Keratinocyte (primary cell): Measurements from ENCODE around the gene LTC4S. TPM values are rescaled to one million over a fixed set of nuclear protein-coding genes. Genes with fewer than 3 reads are reported as not detected.

Source experiments
- DNase-seq: peaks from one replicate; pipeline ENCODE4 v3.0.0-alpha.2; 2011; ENCODE audit warnings: low read depth, missing footprints, low spot score
- FAIRE-seq: peaks from 2 replicates; lab custom pipeline; 2011; peaks lifted over from hg19 to GRCh38; lab: Jason Lieb, UNC
- H2AFZ ChIP-seq: 2 replicates; pipeline ENCODE4 v1.6.0; 2012; ENCODE audit warnings: low read length, control low read depth, inconsistent platforms; ENCODE audit not compliant: control insufficient read depth
- H3K27ac ChIP-seq: 2 replicates; pipeline ENCODE4 v1.5.1; 2011; ENCODE audit warnings: low read length; ENCODE audit not compliant: control insufficient read depth, insufficient read depth
- H3K27me3 ChIP-seq: 3 replicates; pipeline ENCODE4 v1.6.0; 2011; ENCODE audit warnings: low read length; ENCODE audit not compliant: control insufficient read depth, insufficient read depth; ENCODE audit errors: extremely low read depth
- H3K36me3 ChIP-seq, 2 experiments: 2 replicates in 1 of 2; 3 replicates in 1 of 2; pipeline ENCODE4 v1.5.1; 2011; ENCODE audit warnings: low read length in 2 of 2, mild to moderate bottlenecking in 1 of 2; ENCODE audit not compliant: control insufficient read depth in 2 of 2, insufficient read depth in 2 of 2; ENCODE audit errors: extremely low read depth in 1 of 2
- H3K4me1 ChIP-seq: 3 replicates; pipeline ENCODE4 v1.5.1; 2011; ENCODE audit warnings: low read length; ENCODE audit not compliant: control insufficient read depth, insufficient read depth; ENCODE audit errors: extremely low read depth
- H3K4me2 ChIP-seq: 3 replicates; pipeline ENCODE4 v1.6.0; 2011; ENCODE audit warnings: low read depth, low read length; ENCODE audit not compliant: control insufficient read depth, insufficient read depth; ENCODE audit errors: extremely low read depth
- H3K4me3 ChIP-seq, 3 experiments: fragments of 200-600 bp in 1 of 3; sonication (generic) in 1 of 3; 2 replicates in 2 of 3; 3 replicates in 1 of 3; pipeline ENCODE4 v1.5.1; 2011 to 2016; ENCODE audit warnings: low read length in 3 of 3, mild to moderate bottlenecking in 3 of 3, control low read depth in 2 of 3, inconsistent platforms in 1 of 3, low read depth in 1 of 3, mixed read lengths in 1 of 3, mixed run types in 1 of 3, moderate library complexity in 1 of 3; ENCODE audit not compliant: control insufficient read depth in 2 of 3, insufficient read depth in 2 of 3; ENCODE audit errors: extremely low read depth in 1 of 3
- H3K79me2 ChIP-seq: 2 replicates; pipeline ENCODE4 v1.6.0; 2012; ENCODE audit warnings: low read length; ENCODE audit not compliant: control insufficient read depth, insufficient read depth
- H3K9ac ChIP-seq: 3 replicates; pipeline ENCODE4 v1.6.0; 2011; ENCODE audit warnings: low read length; ENCODE audit not compliant: control insufficient read depth, insufficient read depth; ENCODE audit errors: extremely low read depth
- H3K9me1 ChIP-seq: 3 replicates; pipeline ENCODE4 v1.6.0; 2011; ENCODE audit warnings: low read length; ENCODE audit not compliant: control insufficient read depth, insufficient read depth; ENCODE audit errors: extremely low read depth
- H3K9me3 ChIP-seq: 2 replicates; pipeline ENCODE4 v1.5.1; 2012; ENCODE audit warnings: low read depth, low read length; ENCODE audit not compliant: control insufficient read depth
- H4K20me1 ChIP-seq: 3 replicates; pipeline ENCODE4 v1.6.0; 2011; ENCODE audit warnings: low read length; ENCODE audit not compliant: control insufficient read depth, insufficient read depth; ENCODE audit errors: extremely low read depth
- CTCF ChIP-seq, 3 experiments: IDR thresholded peaks in 1 of 3; conservative IDR thresholded peaks in 1 of 3; optimal IDR thresholded peaks in 1 of 3; 2 replicates in 2 of 3; 3 replicates in 1 of 3; pipeline versions ENCODE3 to v1.5.1; 2011; ENCODE audit warnings: low read length in 3 of 3, mild to moderate bottlenecking in 3 of 3, moderate library complexity in 2 of 3, control low read depth in 1 of 3, inconsistent platforms in 1 of 3; ENCODE audit not compliant: insufficient read depth in 2 of 3; ENCODE audit errors: extremely low read depth in 1 of 3
- EZH2 ChIP-seq: IDR thresholded peaks from one replicate; pipeline ENCODE4 v1.6.1; 2012; ENCODE audit warnings: inconsistent platforms, mild to moderate bottlenecking, low read length, moderate library complexity
- dilution Hi-C: fragments of 300-500 bp; cut with MboI; formaldehyde crosslinking; loops from one replicate; pipeline ENCODE4 v1.7.0; 2020; ENCODE audit warnings: low sequenced_read_pairs; ENCODE audit not compliant: extremely low pct_ligation_motif_present
- polyA plus RNA-seq, 5 experiments: library from polyadenylated mRNA; depleted of rRNA in 3 of 5; stranded (reverse) in 3 of 5; stranded (forward) in 1 of 5; unstranded in 1 of 5; fragments of >200 nt; gene quantifications; 1 replicate in 1 of 5; 2 replicates in 3 of 5; 3 replicates in 1 of 5; pipeline versions ENCODE4 v1.2.1 to v1.2.3, GENCODE V29; 2011 to 2012; ENCODE audit warnings: missing spikeins in 2 of 5, low read depth in 1 of 5, low replicate concordance in 1 of 5

The LTC4S gene
- polyA plus RNA-seq, 1 donor (not counting 4 experiments of a cell fraction or from before 2014, with no cell fraction given): not detected

- no peaks in the 10 kb centered on the region for H3K4me1 ChIP-seq
- H3K9me1 ChIP-seq: no peaks in the 10 kb centered on the region
- no peak overlapping the region for H3K4me3 ChIP-seq
- H3K27me3 ChIP-seq: no peaks in the 10 kb centered on the region
- no peak overlapping the region for H2AFZ ChIP-seq
- H3K9ac ChIP-seq: no peak overlapping the region
- peaks cover 2% of the 10 kb centered on the region for H4K20me1 ChIP-seq
- TF ChIP-seq CTCF (optimal IDR thresholded peaks at IDR 0.05 in 1 of 3, IDR thresholded peaks at IDR 0.05 in 1 of 3, conservative IDR thresholded peaks at IDR 0.05 in 1 of 3; ENCODE audit: extremely low read depth in 1 of 3, insufficient read depth in 2 of 3, low read length in 3 of 3) (no peak), EZH2 (no peak)
- FAIRE-seq (no peak), DNase-seq (no peak)
- H3K36me3 ChIP-seq: peaks cover 20 to 34% of the 10 kb centered on the region in 2 experiments
- no peak overlapping the region for H3K4me2 ChIP-seq
- no peak overlapping the region for H3K27ac ChIP-seq
- H3K79me2 ChIP-seq: no peaks in the 10 kb centered on the region
- dilution Hi-C loops: no loop called here
- no peaks in the 10 kb centered on the region for H3K9me3 ChIP-seq
Observed at GRCh38 chr5:179777909-179778308, 15.9 kb upstream of the LTC4S start.

GRCh38 chr5:179778591-179778990 lies 15.2 kb upstream of the LTC4S start:
- Histone ChIP-seq H3K9me3 (no peaks in the 10 kb centered on the region), H3K9me1 (no peaks in the 10 kb centered on the region), H3K9ac (no peak overlapping the region), H3K4me2 (no peak overlapping the region), H3K4me3 (no peak overlapping the region), H3K4me1 (no peaks in the 10 kb centered on the region), H3K79me2 (no peaks in the 10 kb centered on the region), H3K36me3 (peaks cover 18 to 32% of the 10 kb centered on the region in 2 experiments), H4K20me1 (peaks cover 2% of the 10 kb centered on the region), H2AFZ (no peak overlapping the region), H3K27me3 (no peaks in the 10 kb centered on the region), H3K27ac (no peak overlapping the region)
- no peak for TF ChIP-seq CTCF (optimal IDR thresholded peaks at IDR 0.05 in 1 of 3, IDR thresholded peaks at IDR 0.05 in 1 of 3, conservative IDR thresholded peaks at IDR 0.05 in 1 of 3; ENCODE audit: extremely low read depth in 1 of 3, insufficient read depth in 2 of 3, low read length in 3 of 3)
- no peak for TF ChIP-seq EZH2
- DNase-seq (no peak), FAIRE-seq (no peak)
- dilution Hi-C loops: no loop called here
